Measurements from ENCODE around the gene HMCES.
"Not testable (repeated sequence)": the region's sequence is repeated elsewhere in the genome, so short reads cannot be mapped to it uniquely, and the experiment has no call there.

The HMCES gene

DNA sequence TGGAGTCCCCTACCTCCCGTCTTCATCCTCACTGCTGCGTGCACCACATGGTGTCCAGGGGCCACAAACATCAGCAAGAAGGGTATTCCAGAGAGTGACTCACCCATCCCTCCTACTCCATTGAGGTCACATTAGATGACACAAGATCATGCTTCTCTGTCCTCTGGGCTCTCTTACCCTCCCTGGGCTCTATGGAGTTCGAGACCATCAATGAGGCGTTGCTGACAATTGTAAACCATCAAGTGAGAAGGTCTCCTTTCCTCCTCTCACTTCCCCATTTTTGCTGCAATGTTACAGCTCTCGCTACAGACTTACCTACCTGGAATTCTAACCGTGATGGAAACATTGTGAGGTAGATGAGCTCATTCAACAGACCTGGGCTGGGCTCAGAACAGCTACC, 51.7 kb downstream of the HMCES start:
- H3K4me3 Mint-ChIP-seq, result no peak overlapping the region
- peaks cover 11 to 18% of the 10 kb centered on the region in 2 donors for H3K4me1 Mint-ChIP-seq
- no peak for DNase-seq
- ATAC-seq (replicated peaks), result peak; percentile 87 to 90
- H3K36me3 Mint-ChIP-seq, result no peaks in the 10 kb centered on the region
- H3K27ac Mint-ChIP-seq, result no peak overlapping the region
- peaks cover 12 to 13% of the 10 kb centered on the region in 2 donors for H3K27me3 Mint-ChIP-seq
- no peaks in the 10 kb centered on the region for H3K9me3 Mint-ChIP-seq

DNA sequence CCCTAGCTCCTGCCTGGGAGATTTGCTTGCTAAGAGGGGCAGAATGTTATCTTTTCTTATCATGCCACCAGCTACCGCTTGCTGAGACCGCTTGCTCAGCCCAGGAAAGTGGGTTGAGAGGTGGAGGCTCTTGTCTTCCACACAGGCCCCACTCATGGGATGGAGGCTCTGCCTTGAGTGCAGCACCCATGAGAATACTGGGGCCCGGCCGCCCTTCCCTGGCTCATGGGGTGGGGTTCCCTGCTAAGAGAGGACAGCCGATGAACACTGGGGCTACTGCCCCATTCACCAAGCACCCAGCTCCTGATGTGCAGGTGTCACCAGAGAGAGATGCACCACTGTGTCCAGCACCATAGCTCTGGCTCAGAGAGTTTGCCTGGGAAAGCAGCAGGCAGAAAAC, 55.2 kb downstream of the HMCES start:
- no peaks in the 10 kb centered on the region for H3K9me3 Mint-ChIP-seq
- H3K36me3 Mint-ChIP-seq, result no peaks in the 10 kb centered on the region
- no peak for ATAC-seq (replicated peaks)
- no peak overlapping the region for H3K27ac Mint-ChIP-seq
- H3K4me1 Mint-ChIP-seq, result peaks cover 13 to 18% of the 10 kb centered on the region in 2 donors
- H3K27me3 Mint-ChIP-seq, result peaks cover 12 to 13% of the 10 kb centered on the region in 2 donors
- no peak overlapping the region for H3K4me3 Mint-ChIP-seq
- DNase-seq, result no peak

DNA sequence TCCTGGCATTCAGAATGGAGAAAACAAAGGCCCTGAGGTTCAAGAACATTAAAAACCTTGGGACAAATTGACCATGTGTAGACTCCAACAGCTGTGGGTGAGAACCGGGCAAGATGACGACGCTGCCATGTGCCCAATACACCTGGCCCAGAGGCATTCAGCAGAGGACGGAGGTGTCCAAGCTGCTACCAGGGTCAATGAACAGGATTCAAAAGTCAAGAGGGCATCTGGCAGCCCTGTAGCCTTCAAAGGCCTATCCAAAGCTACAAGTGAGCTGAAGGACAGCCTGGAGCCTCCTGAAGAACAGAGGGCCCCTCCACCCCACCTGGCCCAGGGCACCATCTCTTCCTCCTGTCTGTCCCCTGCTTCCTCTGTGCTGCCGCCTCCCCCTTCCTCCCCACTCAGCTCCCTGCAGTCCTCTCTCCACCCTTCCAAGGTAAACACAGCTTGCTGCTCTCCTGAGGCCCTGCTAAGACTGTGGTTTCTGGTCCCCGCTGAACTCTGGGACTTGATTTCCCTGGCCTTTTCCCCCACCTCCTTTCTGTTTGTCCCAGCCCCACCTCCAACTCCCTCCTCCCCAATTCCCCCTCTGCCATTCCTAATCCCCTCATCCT, 57.5 kb downstream of the HMCES start:
- Mint-ChIP-seq H3K27ac (no peak overlapping the region), H3K4me3 (no peak overlapping the region), H3K36me3 (no peaks in the 10 kb centered on the region), H3K27me3 (peaks cover 7 to 13% of the 10 kb centered on the region in 2 donors), H3K4me1 (peaks cover 4 to 6% of the 10 kb centered on the region in 2 donors), H3K9me3 (no peaks in the 10 kb centered on the region)
- ATAC-seq (replicated peaks) (no peak), DNase-seq (no peak)

DNA sequence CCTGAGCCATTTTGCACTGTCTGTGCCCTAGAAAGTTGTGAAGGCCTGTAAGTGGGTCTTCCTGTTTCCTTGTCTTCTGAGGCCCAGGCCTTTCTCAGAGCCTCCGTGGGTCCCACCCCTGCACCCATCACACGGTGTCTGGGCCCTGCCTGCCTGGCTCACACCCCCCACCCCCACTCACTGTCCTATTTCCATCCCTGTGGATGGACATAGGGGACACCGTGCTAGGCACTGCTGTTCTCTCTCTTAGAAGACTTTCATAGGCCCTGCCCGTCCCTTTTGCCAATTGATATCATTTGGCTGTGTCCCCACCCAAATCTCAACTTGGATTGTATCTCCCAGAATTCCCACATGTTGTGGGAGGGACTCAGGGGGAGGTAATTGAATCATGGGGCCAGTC, 59.0 kb downstream of the HMCES start:
- H3K27ac Mint-ChIP-seq; H3K4me1 Mint-ChIP-seq; DNase-seq; H3K9me3 Mint-ChIP-seq; H3K4me3 Mint-ChIP-seq; ATAC-seq (replicated peaks); H3K36me3 Mint-ChIP-seq: not testable (repeated sequence)
- peaks cover 8 to 12% of the 10 kb centered on the region in 2 donors for H3K27me3 Mint-ChIP-seq

DNA sequence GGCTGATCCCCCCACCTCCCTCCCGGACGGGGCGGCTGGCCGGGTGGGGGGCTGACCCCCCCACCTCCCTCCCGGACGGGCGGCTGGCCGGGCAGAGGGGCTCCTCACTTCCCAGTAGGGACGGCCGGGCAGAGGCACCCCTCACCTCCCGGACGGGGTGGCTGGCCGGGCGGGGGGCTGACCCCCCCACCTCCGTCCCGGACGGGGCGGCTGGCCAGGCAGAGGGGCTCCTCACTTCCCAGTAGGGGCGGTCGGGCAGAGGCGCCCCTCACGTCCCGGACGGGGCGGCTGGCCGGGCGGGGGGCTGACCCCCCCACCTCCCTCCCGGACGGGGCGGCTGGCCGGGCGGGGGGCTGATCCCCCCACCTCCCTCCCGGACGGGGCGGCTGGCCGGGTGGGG, 60.5 kb downstream of the HMCES start:
- H3K27ac Mint-ChIP-seq; ATAC-seq (replicated peaks); H3K4me3 Mint-ChIP-seq; H3K4me1 Mint-ChIP-seq; H3K9me3 Mint-ChIP-seq; H3K36me3 Mint-ChIP-seq; DNase-seq: not testable (repeated sequence)
- H3K27me3 Mint-ChIP-seq, result peaks cover 15 to 19% of the 10 kb centered on the region in 2 donors

DNA sequence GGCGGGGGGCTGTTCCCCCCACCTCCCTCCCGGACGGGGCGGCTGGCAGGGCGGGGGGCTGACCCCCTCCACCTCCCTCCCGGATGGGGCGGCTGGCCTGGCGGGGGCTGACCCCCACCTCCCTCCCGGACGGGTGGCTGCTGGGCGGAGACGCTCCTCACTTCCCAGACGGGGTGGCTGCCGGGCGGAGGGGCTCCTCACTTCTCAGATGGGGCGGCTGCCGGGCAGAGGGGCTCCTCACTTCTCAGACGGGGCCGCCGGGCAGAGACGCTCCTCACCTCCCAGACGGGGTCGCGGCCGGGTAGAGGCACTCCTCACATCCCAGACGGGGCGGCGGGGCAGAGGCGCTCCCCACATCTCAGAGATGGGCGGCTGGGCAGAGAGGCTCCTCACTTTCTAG, 61.2 kb downstream of the HMCES start:
- not testable (repeated sequence) for H3K27ac Mint-ChIP-seq; H3K4me3 Mint-ChIP-seq; DNase-seq; ATAC-seq (replicated peaks); H3K9me3 Mint-ChIP-seq; H3K36me3 Mint-ChIP-seq
- H3K27me3 Mint-ChIP-seq, result peaks cover 18 to 22% of the 10 kb centered on the region in 2 donors
- peaks cover 6 to 11% of the 10 kb centered on the region in 2 donors for H3K4me1 Mint-ChIP-seq

DNA sequence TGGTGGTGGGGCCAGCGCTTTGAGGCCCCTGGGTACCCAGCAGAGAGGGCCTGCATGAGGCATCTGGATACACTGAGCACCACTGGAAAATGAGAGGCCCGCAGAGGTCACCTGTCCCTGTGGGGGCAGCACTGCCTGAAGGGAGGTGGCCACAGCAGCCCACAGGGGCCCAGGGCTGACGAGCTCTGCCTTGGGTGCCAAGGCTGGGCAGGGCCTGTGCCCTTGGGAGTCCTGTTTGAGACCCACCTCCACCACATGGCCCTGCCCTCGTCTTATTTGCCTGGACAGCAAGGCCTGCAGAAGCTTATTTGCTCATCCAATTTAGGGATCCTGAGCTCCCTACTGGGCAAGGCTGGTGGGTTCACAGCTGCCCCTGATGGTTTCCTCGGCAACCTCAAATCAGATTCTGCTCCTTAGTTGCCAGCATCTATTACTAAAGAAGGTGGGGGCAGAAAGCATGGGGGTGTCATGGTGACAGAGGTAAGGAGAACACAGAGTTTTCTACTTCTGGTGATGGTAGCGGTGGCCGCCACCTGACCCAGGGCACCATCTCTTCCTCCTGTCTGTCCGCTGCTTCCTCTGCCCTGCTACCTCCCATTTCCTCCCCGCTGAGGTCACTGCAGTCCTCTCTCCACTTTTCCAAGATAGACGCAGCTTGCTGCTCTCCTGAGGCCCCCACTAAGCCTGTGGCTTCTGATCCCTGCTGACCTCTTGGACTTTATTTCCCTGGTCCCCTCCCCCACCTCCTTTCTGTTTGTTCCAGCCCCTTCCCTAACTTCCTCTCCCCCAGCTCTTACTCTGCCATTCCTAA, 62.9 kb downstream of the HMCES start:
- Mint-ChIP-seq H3K4me1 (peaks cover 8 to 14% of the 10 kb centered on the region in 2 donors), H3K4me3 (no peak overlapping the region), H3K36me3 (no peaks in the 10 kb centered on the region), H3K27me3 (peaks cover 28 to 34% of the 10 kb centered on the region in 2 donors), H3K27ac (peak overlapping the region; percentile 73), H3K9me3 (no peaks in the 10 kb centered on the region)
- ATAC-seq (replicated peaks) (no peak), DNase-seq (no peak)

DNA sequence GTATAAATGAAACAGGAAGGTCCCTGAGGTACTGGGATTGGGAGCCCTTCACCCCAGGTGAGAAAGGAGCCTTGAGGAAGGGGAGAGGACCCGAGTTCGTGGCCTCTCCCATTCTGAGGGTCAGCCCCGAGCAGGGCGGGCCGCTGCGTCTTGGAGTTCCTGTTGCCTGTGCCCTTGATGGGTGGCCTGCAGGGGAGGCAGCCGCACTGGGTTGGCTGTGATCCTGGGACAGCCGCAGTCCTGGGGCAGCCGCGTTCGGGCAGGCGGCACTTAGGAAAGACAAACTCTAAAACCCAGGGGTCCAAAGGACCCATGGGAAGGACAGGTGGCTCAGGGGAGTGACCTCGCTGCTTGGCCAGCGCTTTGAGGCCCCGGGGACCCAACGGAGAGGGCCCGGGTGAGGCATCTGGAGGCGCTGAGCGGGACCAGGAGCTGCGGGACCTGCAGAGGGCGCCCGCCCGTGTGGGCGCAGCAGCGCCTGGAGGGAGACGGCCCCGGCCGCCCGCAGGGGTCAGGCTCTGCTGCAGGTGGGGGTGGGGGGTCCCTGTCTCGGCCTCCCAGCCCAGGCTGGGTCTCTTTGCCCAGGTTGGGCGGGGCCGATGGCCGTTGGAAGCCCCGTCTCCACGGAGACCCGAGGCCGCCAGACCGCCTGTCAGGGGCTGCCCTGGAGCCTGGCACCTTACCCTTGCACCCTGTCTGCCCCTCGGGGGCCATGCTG, 65.1 kb downstream of the HMCES start:
- H3K4me3 Mint-ChIP-seq, result peak overlapping the region; percentile 68 to 78
- peaks cover 11 to 20% of the 10 kb centered on the region in 2 donors for H3K4me1 Mint-ChIP-seq
- no peak overlapping the region for H3K27ac Mint-ChIP-seq
- ATAC-seq (replicated peaks), result peak; percentile 86 to 88
- DNase-seq, result no peak
- H3K9me3 Mint-ChIP-seq, result peaks cover 3 to 4% of the 10 kb centered on the region in 2 donors
- peaks cover 31 to 34% of the 10 kb centered on the region in 2 donors for H3K27me3 Mint-ChIP-seq
- no peaks in the 10 kb centered on the region for H3K36me3 Mint-ChIP-seq

DNA sequence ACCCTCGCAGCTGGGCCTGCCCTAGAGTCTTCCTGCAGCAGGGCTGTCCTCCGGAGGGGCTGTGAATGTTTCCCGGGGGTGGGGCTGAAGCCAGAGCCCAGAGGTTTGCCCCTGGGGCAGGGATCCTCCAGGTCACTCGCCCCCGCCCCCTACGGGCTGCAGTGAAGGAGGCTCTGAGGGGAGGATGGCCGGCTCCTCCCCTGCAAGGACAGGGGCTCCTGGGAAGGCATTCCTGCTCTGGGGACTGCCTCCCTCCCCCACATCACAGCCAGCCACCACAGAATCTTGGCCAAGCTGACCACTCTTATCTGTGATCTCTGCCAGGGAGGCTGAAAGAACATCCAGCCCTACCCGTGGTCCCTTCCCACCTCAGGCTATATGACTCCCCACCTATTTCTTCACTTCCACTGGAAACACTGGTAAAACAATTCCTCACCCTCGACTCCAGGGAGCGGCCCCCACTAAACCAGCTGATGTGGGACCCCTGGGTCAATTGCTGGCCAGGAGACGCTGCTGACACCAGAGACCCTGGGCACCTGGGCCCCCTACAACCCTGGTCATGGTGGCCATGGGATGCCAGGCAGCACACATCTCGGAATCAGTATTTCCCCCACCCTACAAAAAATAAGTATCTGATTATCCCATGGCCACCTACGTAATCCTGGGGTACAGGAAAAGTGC, 66.0 kb downstream of the HMCES start:
- no peak for DNase-seq
- Mint-ChIP-seq H3K36me3 (no peaks in the 10 kb centered on the region), H3K9me3 (peaks cover 3 to 4% of the 10 kb centered on the region in 2 donors), H3K4me1 (peaks cover 11 to 20% of the 10 kb centered on the region in 2 donors), H3K4me3 (peak overlapping the region in 1 of 2 donors; percentile 48), H3K27me3 (peaks cover 31 to 35% of the 10 kb centered on the region in 2 donors), H3K27ac (no peak overlapping the region)
- no peak for ATAC-seq (replicated peaks)

DNA sequence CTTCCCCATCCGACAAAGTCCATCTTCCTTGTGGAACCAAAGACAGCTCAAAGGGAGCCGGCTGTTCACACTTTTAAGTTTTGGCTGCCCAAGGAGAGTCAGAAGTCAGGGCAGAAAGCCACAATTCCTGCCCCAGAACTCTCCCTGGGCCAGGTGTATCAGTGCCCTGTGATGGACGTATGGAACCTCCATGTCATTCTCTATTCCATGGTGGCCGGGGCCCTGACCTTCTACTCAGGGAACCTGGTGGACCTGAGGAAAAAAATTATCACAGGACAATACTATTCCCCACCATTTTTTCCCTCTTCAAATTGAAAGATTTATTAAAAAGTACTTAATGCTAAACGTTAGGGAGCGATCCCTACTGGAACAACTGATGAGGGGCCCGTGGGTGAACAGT, 66.6 kb downstream of the HMCES start:
- H3K4me3 Mint-ChIP-seq, result peak overlapping the region in 1 of 2 donors; percentile 48
- peaks cover 35 to 40% of the 10 kb centered on the region in 2 donors for H3K27me3 Mint-ChIP-seq
- peaks cover 3 to 4% of the 10 kb centered on the region in 2 donors for H3K9me3 Mint-ChIP-seq
- H3K36me3 Mint-ChIP-seq, result no peaks in the 10 kb centered on the region
- no peak for DNase-seq
- no peak for ATAC-seq (replicated peaks)
- peaks cover 11 to 20% of the 10 kb centered on the region in 2 donors for H3K4me1 Mint-ChIP-seq
- no peak overlapping the region for H3K27ac Mint-ChIP-seq

DNA sequence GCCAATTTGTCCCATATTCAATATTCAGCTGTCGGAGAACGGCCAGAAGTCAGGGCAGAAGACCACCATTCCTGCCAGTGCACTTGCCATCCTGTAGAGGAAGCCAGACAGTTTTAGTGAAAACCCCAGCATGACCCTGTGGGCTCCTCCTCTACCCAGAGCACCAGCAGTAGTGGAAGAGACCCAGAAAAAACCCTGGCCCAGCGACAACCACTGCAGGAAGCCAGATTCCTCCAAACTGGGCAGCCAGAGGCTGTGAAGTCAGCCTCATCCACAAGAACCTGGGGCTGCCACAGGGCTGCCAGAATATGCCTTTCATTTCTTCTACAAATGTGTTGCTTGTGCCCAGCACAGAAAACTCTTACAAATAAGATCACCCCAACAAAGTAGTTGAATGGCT, 67.3 kb downstream of the HMCES start:
- Mint-ChIP-seq H3K4me3 (no peak overlapping the region), H3K36me3 (no peaks in the 10 kb centered on the region), H3K27ac (no peak overlapping the region), H3K4me1 (peaks cover 11 to 20% of the 10 kb centered on the region in 2 donors), H3K9me3 (peaks cover 3 to 4% of the 10 kb centered on the region in 2 donors), H3K27me3 (peaks cover 35 to 40% of the 10 kb centered on the region in 2 donors)
- ATAC-seq (replicated peaks) (no peak), DNase-seq (no peak)

DNA sequence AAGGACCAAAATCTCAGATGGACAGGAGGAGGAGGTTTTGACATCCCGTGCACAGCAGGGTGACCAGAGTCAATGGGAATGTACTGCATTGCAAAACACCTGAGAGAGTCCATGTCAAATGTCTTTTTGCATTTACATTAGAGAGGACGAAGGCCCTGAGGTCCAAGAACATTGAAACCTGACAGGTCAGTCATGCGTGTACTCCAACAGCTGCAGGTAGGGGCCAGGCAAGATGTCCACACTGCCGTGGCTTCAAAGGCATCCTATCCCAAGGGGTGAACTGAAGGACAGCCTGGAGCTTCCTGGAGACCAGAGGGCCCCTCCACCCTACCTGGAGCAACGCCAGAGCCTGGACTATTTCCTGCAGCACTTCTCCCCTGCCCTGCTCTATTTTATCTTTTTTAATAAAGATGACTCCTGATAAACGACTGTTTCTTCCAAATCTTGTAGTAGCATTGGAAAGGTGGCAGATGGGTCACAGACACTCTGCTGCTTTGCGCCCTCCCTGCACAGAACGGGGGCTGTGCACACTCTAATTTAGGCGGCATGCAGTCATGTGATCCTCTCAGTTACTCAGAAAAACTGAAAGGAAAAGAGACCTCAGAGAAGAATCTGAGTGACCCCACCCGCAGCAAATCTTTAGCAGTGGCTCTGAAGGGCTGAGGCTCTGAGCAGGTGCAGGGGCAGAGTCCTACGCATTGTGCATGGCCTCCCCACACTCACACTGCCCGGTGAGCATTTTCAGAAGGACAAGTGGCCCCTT, 68.2 kb downstream of the HMCES start:
- Mint-ChIP-seq H3K36me3 (no peaks in the 10 kb centered on the region), H3K4me3 (no peak overlapping the region), H3K27me3 (peaks cover 35 to 40% of the 10 kb centered on the region in 2 donors), H3K9me3 (peaks cover 3 to 4% of the 10 kb centered on the region in 2 donors), H3K27ac (no peak overlapping the region), H3K4me1 (peaks cover 11 to 20% of the 10 kb centered on the region in 2 donors)
- ATAC-seq (replicated peaks), result no peak
- DNase-seq, result no peak

DNA sequence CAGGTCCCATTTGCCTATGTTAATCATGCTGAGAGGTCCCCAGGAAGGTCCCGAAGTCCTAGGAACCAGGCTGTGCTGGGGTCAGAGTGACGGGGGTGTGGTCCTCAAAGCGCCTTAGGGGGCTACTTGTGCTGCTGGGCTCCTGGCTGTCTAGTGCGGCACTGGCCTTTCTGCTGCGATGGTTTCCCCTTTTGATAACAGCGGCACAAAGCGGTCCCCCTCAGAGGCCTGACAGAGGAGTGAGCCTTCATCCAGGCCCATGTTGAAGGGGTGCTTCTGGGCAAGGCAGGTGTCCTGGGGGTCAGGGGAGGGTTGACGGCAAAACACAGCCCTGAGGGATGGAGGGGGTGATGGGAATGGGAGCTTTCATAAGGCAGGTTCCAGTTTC, 68.8 kb downstream of the HMCES start:
- peaks cover 33 to 37% of the 10 kb centered on the region in 2 donors for H3K27me3 Mint-ChIP-seq
- no peaks in the 10 kb centered on the region for H3K36me3 Mint-ChIP-seq
- ATAC-seq (replicated peaks), result no peak
- H3K4me3 Mint-ChIP-seq, result no peak overlapping the region
- H3K9me3 Mint-ChIP-seq, result peaks cover 3 to 4% of the 10 kb centered on the region in 2 donors
- H3K27ac Mint-ChIP-seq, result no peak overlapping the region
- peaks cover 11 to 20% of the 10 kb centered on the region in 2 donors for H3K4me1 Mint-ChIP-seq
- DNase-seq, result no peak

All from stimulated activated naive B cell treated with anti-CD40 and anti-IgM and Interleukin-4, amounts not matched to agents 10 μg/mL and 1 μg/mL and 100 μg/mL, for 72 hours (primary cell).